HG02884 (cell line): Measurements from ENCODE around the gene PNKD.
"Not testable (repeated sequence)": the region's sequence is repeated elsewhere in the genome, so short reads cannot be mapped to it uniquely, and the experiment has no call there.

ENCODE experiments used
- ATAC-seq: cut with Tn5 transposase; IDR thresholded peaks from one replicate; pipeline ENCODE4 v1.9.1; 2021; ENCODE audit warnings: mild to moderate bottlenecking, moderate library complexity; ENCODE audit not compliant: unreplicated experiment

Gene PNKD

GRCh38 chr2:218291318-218292047, 21.2 kb downstream of the PNKD start:
- ATAC-seq: no peak

DNA sequence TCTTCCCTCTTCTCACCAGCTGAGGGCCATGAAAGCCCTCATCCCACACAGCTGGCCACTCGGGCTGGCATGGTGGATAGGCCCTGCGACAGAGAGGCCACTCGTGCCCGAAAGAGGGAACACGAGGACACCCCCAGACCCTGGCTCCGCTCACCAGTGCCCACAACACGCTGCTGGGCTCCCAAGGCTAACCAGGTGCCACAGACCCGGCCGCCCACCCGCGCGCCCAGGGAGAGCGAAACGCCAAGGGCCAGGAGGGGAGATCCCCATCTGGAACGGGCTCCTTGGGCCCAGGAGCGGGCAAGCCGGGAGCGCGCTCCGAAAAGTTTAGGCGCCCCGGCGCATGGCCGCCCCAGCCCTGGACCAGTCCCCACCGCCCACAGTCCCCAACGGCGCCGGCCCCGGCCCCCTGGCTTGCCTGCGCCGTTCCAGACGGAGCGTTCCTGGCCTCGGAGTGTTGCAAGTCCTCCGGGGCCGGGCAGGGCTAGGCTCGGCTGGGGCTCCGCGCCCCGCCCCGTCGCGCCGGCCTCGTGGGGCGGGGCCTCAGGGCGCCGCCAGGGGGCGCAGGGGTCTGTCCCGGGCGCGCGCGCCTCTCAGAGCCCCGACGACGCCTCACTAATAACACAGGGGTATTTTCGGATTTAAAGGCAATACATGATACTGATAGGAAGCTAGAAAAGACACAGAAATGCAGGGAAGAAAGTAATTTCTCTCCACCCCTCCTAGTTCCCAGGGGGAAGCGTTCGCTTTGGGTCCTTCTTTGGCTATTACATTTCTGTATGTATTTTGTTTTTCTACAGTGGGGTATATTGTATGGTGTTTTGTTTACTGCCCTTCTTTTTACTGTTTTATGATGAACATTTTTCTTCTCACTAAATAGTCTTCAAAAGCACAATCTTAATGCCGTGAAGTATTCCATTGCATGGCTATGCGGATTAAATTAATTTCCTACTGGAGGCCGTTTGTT, 22.0 kb downstream of the PNKD start, which contains the start of gene TMBIM1:
Gene TMBIM1, minus strand, starts transcription at position 456 of the 967 bp plus-strand sequence. CDS start 10,362 bp downstream, outside the sequence.
- ATAC-seq: peak; percentile 68

GRCh38 chr2:218293715-218294429, 23.6 kb downstream of the PNKD start:
- ATAC-seq: no peak

- ATAC-seq: no peak
Measured at GRCh38 chr2:218294430-218295022, 24.2 kb downstream of the PNKD start.

DNA sequence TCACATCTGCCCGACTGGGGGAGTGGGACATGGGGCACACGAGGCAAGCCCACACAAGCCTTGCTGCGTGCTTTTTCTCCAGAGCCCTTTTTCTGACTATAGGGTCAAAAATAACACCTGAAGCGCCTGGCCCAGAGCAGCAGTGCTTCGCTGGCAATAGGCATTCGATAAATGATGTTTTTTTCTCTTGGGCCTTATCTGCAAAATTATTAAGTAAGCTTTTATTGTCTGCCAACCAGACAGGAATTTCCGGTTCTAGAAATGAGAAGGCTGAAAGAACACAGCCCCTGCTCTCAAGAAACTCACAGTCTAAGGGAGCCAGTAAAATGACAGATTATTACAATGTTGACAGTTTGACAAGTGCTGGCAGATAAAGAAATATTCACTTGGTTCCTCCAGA, 24.7 kb downstream of the PNKD start:
- no peak for ATAC-seq

DNA sequence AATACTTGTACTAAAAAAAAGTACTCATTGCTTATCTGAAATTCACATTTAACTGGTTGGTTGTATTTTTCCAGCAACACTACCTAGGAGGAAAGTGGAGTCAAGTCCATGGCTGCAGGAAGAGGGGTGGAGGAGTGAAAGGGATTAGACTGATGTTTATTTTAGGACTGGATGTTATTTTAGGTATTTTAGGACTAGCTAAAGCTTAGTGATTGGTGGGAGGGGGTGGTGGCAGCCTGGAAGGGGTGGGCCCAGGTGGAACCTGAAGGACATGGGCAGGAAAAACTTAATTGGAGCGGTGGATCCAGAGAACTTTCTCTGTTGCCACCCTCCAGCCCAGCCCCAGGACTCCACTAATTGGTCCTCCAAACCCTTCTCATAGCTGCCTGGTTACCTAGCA, 25.9 kb downstream of the PNKD start:
- no peak for ATAC-seq

DNA sequence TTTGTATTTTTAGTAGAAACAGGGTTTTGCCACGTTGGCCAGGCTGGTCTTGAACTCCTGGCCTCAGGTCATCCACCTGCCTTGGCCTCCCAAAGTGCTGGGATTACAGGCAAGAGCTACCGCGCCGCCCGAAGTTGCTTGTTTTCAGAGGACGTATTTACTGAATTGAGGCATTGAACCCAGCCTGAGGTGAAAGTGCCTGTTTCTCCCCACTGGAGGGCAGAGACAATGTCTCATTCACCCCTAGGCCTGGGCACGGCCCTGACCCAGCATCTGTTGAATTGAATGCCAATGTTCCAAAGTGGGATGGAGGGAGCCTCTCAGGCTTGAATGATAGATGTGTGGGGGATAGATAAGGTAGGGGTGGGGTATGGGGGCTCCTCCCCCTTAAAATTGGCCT, 26.5 kb downstream of the PNKD start:
- ATAC-seq: no peak

DNA sequence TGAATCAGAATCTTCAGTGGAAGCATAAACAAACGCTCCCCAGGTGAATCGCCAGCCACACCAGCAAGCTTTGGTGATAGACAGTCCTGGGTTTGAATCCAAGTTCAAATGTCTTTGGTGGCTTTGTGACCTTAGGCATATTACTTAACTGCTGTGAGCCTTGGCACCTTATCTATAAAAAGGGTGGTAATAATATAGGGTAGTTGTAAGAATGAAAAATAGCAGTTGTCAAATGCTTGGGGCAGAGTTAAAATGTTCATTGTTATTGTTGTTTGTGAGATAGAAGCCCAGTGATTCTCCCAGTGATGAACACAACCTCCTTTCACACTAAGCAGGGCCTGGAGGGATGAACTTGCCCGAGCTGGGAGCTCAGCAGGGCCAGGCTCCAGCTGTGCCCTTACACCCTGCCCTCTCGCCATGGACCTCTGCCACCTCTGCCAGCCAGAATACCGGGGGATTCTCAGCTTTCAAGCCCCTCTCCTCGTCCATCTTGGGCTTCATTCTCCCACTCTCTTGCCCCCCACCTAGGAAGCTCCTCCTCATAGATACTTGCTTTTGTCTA, 28.1 kb downstream of the PNKD start:
- ATAC-seq: no peak

DNA sequence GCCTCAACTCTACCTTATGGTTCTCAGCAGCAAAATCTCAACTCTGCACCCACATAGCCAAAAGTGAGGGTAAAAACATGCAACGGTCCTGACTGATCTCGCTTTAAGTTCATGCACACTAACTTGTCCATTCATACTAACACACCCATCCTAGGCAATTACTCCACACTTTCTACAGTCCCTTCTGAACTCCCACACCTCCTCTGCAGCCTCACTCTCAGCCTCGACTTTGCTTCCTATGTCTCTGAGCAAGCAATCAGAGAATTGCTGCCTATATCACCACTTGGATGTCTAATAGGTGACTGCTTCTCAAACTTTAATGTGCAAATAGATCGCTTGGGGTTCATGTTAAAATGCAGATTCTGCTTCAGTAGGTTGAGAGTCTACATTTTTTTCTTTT, 29.8 kb downstream of the PNKD start:
- ATAC-seq: no peak

DNA sequence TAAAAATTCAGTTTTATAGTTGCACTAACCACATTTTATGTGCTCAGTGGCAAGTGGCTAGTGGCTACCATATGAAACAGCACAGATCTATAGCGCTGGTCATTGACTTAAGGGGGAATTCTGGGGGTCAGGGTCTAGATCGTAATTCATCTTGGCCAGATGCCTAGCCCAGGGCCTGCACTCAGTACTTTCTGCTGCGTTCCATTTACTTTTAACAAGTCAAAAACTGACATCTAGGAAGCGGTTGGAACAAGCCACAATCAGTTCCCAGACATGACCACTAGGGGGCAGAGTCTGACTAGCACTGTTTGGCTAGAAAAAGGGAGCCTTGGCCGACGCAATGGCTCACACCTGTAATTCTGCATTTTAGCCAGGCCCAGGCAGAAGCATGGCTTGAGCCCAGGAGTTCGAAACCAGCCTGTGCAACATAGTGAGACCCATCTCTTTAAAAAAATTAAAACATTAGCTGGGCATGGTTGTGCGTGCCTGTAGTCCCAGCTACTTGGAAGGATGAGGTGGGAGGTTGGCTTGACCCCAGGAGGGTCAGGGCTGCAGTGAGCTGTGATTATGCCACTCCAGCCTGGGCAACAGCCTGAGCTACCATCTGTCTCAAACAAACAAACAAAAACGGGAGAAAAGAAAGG, 31.0 kb downstream of the PNKD start:
- peak; percentile 75 for ATAC-seq

- no peak for ATAC-seq
Measured at GRCh38 chr2:218305383-218305782, 35.1 kb downstream of the PNKD start.

- no peak for ATAC-seq
Measured at GRCh38 chr2:218306184-218306920, 36.0 kb downstream of the PNKD start.

DNA sequence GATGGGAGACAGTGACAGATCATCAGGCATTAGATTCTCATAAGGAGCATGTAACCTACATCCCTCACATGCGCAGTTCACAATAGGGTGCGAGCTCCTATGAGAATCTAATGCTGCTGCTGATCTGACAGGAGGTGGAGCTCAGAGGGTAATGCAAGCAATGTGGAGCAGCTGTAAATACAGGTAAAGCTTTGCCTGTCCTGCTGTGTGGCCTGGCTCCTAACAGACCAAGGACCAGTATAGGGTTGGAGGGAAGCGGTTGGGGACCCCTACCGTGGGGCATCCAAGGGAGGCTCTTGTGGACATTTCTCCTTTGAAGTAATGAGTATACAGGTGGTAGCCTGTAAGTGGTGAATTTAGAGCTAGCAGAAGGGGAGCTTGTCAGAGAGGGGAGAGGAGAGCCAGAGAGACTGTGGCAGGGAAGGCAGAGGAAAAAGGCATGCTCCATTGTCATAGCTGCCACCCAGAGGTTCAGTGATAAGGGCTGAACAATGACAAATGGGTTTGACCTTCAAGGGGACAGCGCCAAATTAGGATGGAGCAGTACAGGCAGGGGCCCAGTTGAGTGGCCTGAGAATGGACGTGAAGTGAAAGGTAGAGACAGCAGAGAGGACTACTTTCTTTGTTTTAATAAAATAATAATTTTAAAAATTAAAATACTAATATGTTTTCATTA, 37.2 kb downstream of the PNKD start:
- ATAC-seq: no peak

- ATAC-seq: no peak
Measured at GRCh38 chr2:218310853-218311540, 40.7 kb downstream of the PNKD start.

GRCh38 chr2:218311541-218312266, 41.4 kb downstream of the PNKD start:
- ATAC-seq: not testable (repeated sequence)

- ATAC-seq: no peak
Measured at GRCh38 chr2:218312267-218312756, 42.0 kb downstream of the PNKD start.

DNA sequence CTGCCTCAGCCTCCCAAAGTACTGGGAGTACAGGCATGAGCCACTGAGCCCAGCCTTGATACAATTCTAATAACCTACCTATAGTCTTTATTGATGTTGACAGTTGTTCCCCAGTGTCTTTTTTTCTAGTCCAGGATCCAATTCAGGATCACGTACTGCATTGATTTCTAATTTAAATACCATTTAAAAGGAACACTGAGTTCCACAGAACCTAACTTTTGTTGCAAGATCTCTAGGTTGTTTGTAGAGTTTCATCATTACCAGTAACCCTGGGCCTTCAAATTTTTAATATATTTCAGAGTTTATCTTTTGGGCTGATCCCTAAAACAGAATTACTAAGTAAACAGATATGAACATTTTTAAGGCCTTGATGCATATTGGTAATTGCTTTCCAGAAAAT, 43.0 kb downstream of the PNKD start:
- ATAC-seq: no peak
